GM23338 (cell line): ENCODE data around the gene MLC1. TPM values are rescaled to one million over a fixed set of nuclear protein-coding genes. Genes with fewer than 3 reads are reported as not detected.

Experiments used
- ATAC-seq: fragments of 200-7000 bp; cut with Tn5 transposase; 3 replicates; pipeline ENCODE4 v1.9.1; 2020
- DNase-seq: peaks from one replicate; pipeline ENCODE4 v3.0.0-alpha.2; 2015; ENCODE audit warnings: low spot score
- H2AFZ ChIP-seq: fragments of 200-600 bp; sonication (generic); 2 replicates; pipeline ENCODE4 v1.8.0; 2016; ENCODE audit warnings: antibody characterized with exemption, mild to moderate bottlenecking, moderate library complexity
- H3F3A ChIP-seq: fragments of 200-600 bp; sonication (generic); replicated peaks from 2 replicates; pipeline ENCODE4 v1.8.0; 2017; ENCODE audit warnings: antibody characterized with exemption, mixed run types, low read depth
- H3K27ac ChIP-seq: fragments of 200-600 bp; sonication (generic); 2 replicates; pipeline ENCODE4 v1.6.1; 2016; ENCODE audit warnings: low read depth
- H3K27me3 ChIP-seq: fragments of 200-600 bp; sonication (generic); 2 replicates; pipeline ENCODE4 v1.8.0; 2016; ENCODE audit warnings: mild to moderate bottlenecking, mixed run types, moderate library complexity; ENCODE audit not compliant: insufficient read depth
- H3K36me3 ChIP-seq: fragments of 200-600 bp; sonication (generic); 2 replicates; pipeline ENCODE4 v1.8.0; 2016; ENCODE audit warnings: mild to moderate bottlenecking; ENCODE audit not compliant: insufficient read depth
- H3K4me1 ChIP-seq: fragments of 200-600 bp; sonication (generic); 2 replicates; pipeline ENCODE4 v1.8.0; 2016; ENCODE audit warnings: mild to moderate bottlenecking, moderate library complexity; ENCODE audit not compliant: insufficient read depth
- H3K4me2 ChIP-seq: fragments of 200-600 bp; sonication (generic); 2 replicates; pipeline ENCODE4 v1.7.1; 2017; ENCODE audit warnings: mixed run types
- H3K4me3 ChIP-seq: fragments of 200-600 bp; sonication (generic); 2 replicates; pipeline ENCODE4 v1.6.1; 2016; ENCODE audit warnings: mixed run types
- H3K79me2 ChIP-seq: fragments of 200-600 bp; sonication (generic); replicated peaks from 2 replicates; pipeline ENCODE4 v1.8.0; 2017; ENCODE audit warnings: mild to moderate bottlenecking; ENCODE audit not compliant: insufficient read depth
- H3K9me2 ChIP-seq: fragments of 200-600 bp; sonication (generic); 2 replicates; pipeline ENCODE4 v1.8.0; 2017; ENCODE audit not compliant: insufficient read depth
- H4K20me1 ChIP-seq: fragments of 200-600 bp; sonication (generic); replicated peaks from 2 replicates; pipeline ENCODE4 v1.8.0; 2017; ENCODE audit warnings: mild to moderate bottlenecking; ENCODE audit not compliant: insufficient read depth
- H3K27ac Mint-ChIP-seq: 2 replicates; pipeline ENCODE4 v1.8.0; 2020; ENCODE audit warnings: inconsistent platforms, mild to moderate bottlenecking, moderate library complexity, mixed read lengths
- H3K27me3 Mint-ChIP-seq: 3 replicates; pipeline ENCODE4 v1.8.0; 2022; ENCODE audit warnings: low read depth, mild to moderate bottlenecking, moderate library complexity, mixed read lengths, inconsistent platforms; ENCODE audit not compliant: insufficient read depth, poor library complexity
- H3K36me3 Mint-ChIP-seq: 3 replicates; pipeline ENCODE4 v1.8.0; 2021; ENCODE audit warnings: low read depth, mild to moderate bottlenecking, inconsistent platforms, moderate library complexity, mixed read lengths
- H3K4me1 Mint-ChIP-seq: 3 replicates; pipeline ENCODE4 v1.8.0; 2020; ENCODE audit warnings: mild to moderate bottlenecking, inconsistent platforms, mixed read lengths
- H3K4me3 Mint-ChIP-seq: 3 replicates; pipeline ENCODE4 v1.8.0; 2021; ENCODE audit warnings: moderate library complexity, mild to moderate bottlenecking, inconsistent platforms, mixed read lengths
- H3K9me3 Mint-ChIP-seq: 3 replicates; pipeline ENCODE4 v1.8.0; 2020; ENCODE audit warnings: moderate library complexity, mild to moderate bottlenecking, inconsistent platforms, mixed read lengths
- CREB1 ChIP-seq: fragments of 250-450 bp; sonication (Bioruptor Pico); IDR thresholded peaks from 2 replicates; pipeline ENCODE4 v1.5.0; 2020; ENCODE audit warnings: low read depth, mild to moderate bottlenecking, moderate library complexity
- EZH2 ChIP-seq: fragments of 200-600 bp; sonication (generic); IDR thresholded peaks from one replicate; pipeline ENCODE4 v1.8.0; 2017; ENCODE audit warnings: antibody characterized with exemption, mild to moderate bottlenecking, low read depth; ENCODE audit not compliant: unreplicated experiment
- EZH2phosphoT487 ChIP-seq: fragments of 200-600 bp; sonication (generic); IDR thresholded peaks from one replicate; pipeline ENCODE4 v1.8.1; 2018; ENCODE audit warnings: antibody characterized with exemption; ENCODE audit not compliant: unreplicated experiment
- JUNB ChIP-seq: IDR thresholded peaks from one replicate; pipeline ENCODE4 v1.6.1; 2016; ENCODE audit warnings: antibody characterized with exemption; ENCODE audit not compliant: unreplicated experiment
- NANOG ChIP-seq: IDR thresholded peaks from 2 replicates; pipeline ENCODE4 v1.6.1; 2016; ENCODE audit warnings: antibody characterized with exemption, borderline replicate concordance
- POLR2AphosphoS5 ChIP-seq: IDR thresholded peaks from 2 replicates; pipeline ENCODE4 v1.6.1; 2016; ENCODE audit warnings: antibody characterized with exemption, low read depth
- STAT1 ChIP-seq: IDR thresholded peaks from one replicate; pipeline ENCODE4 v1.6.1; 2016; ENCODE audit warnings: antibody characterized with exemption; ENCODE audit not compliant: unreplicated experiment
- ZNF114 ChIP-seq: fragments of 250-450 bp; sonication (Bioruptor Pico); IDR thresholded peaks from 2 replicates; pipeline ENCODE4 v1.5.0; 2020; ENCODE audit warnings: mild to moderate bottlenecking, moderate library complexity
- ZNF331 ChIP-seq: fragments of 250-450 bp; sonication (Bioruptor Pico); IDR thresholded peaks from 2 replicates; pipeline ENCODE4 v1.5.0; 2020; ENCODE audit warnings: low read depth, mild to moderate bottlenecking, moderate library complexity
- polyA plus RNA-seq: library from polyadenylated mRNA; unstranded; fragments of >200 nt; fragmentation: Nextera tagmentation; extraction: Ambion mirVana; gene quantifications from 2 replicates; pipeline ENCODE4 v1.2.1, GENCODE V29; 2016
- total RNA-seq: library from RNA; depleted of rRNA; stranded (reverse); fragments of >200 nt; shearing (Covaris generic); gene quantifications from 2 replicates; pipeline ENCODE4 v1.2.3, GENCODE V29; 2014
- TF ChIP-seq, protein P1 (sequence below), 2 experiments: fragments of 200-600 bp in 1 of 2; sonication (generic) in 1 of 2; conservative IDR thresholded peaks; 2 replicates each; pipeline versions ENCODE4 v1.5.1 to v1.6.1; 2016 to 2017; ENCODE audit warnings: antibody characterized with exemption in 2 of 2, low read depth in 2 of 2, mild to moderate bottlenecking in 2 of 2, moderate library complexity in 1 of 2
- TF ChIP-seq, protein P2 (sequence below): IDR thresholded peaks from 2 replicates; pipeline ENCODE4 v1.6.1; 2016; ENCODE audit warnings: antibody characterized with exemption
- TF ChIP-seq, protein P3 (sequence below): fragments of 250-450 bp; sonication (Bioruptor Pico); IDR thresholded peaks from 2 replicates; pipeline ENCODE4 v1.5.0; 2020; ENCODE audit warnings: mild to moderate bottlenecking, moderate library complexity
- TF ChIP-seq, protein P4 (sequence below): IDR thresholded peaks from one replicate; pipeline ENCODE4 v1.6.1; 2018; ENCODE audit warnings: antibody characterized with exemption; ENCODE audit not compliant: unreplicated experiment

Gene MLC1
- total and polyA plus RNA-seq, 2 experiments from 2014 or later, result not detected

DNA sequence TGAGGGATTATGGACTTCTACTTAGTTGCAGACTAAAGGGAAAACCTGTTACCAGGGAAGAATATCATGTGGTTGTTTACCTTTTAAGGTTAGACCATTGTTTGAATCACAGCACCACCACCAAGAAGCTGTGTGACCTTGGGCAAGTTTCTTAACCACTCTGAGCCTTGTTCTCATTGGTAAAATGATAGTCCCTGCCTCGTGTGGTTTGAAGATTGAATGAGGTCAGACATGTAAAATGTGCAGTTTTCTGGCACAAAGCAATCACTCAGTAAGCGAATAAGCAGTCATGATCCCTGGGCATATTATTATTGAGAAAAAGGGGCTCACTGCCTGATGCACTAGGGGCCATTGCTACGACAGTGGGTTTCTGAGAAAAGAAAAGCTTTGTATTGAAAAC lies 32.9 kb upstream of the MLC1 start:
- H3K36me3 ChIP-seq, result no peaks in the 10 kb centered on the region
- H3K27me3 ChIP-seq, result no peaks in the 10 kb centered on the region
- H3K4me2 ChIP-seq, result no peak overlapping the region
- Mint-ChIP-seq H3K4me3 (no peak overlapping the region), H3K9me3 (peaks cover 3% of the 10 kb centered on the region; the same call in 1 of the 3 replicates), H3K27ac (no peak overlapping the region), H3K36me3 (no peaks in the 10 kb centered on the region), H3K4me1 (peaks cover 6% of the 10 kb centered on the region; the same call in 2 of the 3 replicates), H3K27me3 (peaks cover 5% of the 10 kb centered on the region)
- H3K9me2 ChIP-seq, result no peaks in the 10 kb centered on the region
- no peaks in the 10 kb centered on the region for H3K4me1 ChIP-seq
- no peak overlapping the region for H2AFZ ChIP-seq
- no peaks in the 10 kb centered on the region for H3F3A ChIP-seq
- TF ChIP-seq CREB1 (CRISPR knock-in tag) (no peak), JUNB (no peak), EZH2 (no peak), NANOG (no peak), EZH2phosphoT487 (no peak), ZNF331 (no peak), STAT1 (no peak), ZNF114 (CRISPR knock-in tag) (no peak), POLR2AphosphoS5 (no peak)
- TF ChIP-seq, protein P1, sequence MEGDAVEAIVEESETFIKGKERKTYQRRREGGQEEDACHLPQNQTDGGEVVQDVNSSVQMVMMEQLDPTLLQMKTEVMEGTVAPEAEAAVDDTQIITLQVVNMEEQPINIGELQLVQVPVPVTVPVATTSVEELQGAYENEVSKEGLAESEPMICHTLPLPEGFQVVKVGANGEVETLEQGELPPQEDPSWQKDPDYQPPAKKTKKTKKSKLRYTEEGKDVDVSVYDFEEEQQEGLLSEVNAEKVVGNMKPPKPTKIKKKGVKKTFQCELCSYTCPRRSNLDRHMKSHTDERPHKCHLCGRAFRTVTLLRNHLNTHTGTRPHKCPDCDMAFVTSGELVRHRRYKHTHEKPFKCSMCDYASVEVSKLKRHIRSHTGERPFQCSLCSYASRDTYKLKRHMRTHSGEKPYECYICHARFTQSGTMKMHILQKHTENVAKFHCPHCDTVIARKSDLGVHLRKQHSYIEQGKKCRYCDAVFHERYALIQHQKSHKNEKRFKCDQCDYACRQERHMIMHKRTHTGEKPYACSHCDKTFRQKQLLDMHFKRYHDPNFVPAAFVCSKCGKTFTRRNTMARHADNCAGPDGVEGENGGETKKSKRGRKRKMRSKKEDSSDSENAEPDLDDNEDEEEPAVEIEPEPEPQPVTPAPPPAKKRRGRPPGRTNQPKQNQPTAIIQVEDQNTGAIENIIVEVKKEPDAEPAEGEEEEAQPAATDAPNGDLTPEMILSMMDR (conservative IDR thresholded peaks at IDR 0.05; ENCODE audit: low read depth in 2 of 2), result no peak
- TF ChIP-seq, protein P2, sequence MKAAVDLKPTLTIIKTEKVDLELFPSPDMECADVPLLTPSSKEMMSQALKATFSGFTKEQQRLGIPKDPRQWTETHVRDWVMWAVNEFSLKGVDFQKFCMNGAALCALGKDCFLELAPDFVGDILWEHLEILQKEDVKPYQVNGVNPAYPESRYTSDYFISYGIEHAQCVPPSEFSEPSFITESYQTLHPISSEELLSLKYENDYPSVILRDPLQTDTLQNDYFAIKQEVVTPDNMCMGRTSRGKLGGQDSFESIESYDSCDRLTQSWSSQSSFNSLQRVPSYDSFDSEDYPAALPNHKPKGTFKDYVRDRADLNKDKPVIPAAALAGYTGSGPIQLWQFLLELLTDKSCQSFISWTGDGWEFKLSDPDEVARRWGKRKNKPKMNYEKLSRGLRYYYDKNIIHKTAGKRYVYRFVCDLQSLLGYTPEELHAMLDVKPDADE, result no peak
- TF ChIP-seq, protein P3, sequence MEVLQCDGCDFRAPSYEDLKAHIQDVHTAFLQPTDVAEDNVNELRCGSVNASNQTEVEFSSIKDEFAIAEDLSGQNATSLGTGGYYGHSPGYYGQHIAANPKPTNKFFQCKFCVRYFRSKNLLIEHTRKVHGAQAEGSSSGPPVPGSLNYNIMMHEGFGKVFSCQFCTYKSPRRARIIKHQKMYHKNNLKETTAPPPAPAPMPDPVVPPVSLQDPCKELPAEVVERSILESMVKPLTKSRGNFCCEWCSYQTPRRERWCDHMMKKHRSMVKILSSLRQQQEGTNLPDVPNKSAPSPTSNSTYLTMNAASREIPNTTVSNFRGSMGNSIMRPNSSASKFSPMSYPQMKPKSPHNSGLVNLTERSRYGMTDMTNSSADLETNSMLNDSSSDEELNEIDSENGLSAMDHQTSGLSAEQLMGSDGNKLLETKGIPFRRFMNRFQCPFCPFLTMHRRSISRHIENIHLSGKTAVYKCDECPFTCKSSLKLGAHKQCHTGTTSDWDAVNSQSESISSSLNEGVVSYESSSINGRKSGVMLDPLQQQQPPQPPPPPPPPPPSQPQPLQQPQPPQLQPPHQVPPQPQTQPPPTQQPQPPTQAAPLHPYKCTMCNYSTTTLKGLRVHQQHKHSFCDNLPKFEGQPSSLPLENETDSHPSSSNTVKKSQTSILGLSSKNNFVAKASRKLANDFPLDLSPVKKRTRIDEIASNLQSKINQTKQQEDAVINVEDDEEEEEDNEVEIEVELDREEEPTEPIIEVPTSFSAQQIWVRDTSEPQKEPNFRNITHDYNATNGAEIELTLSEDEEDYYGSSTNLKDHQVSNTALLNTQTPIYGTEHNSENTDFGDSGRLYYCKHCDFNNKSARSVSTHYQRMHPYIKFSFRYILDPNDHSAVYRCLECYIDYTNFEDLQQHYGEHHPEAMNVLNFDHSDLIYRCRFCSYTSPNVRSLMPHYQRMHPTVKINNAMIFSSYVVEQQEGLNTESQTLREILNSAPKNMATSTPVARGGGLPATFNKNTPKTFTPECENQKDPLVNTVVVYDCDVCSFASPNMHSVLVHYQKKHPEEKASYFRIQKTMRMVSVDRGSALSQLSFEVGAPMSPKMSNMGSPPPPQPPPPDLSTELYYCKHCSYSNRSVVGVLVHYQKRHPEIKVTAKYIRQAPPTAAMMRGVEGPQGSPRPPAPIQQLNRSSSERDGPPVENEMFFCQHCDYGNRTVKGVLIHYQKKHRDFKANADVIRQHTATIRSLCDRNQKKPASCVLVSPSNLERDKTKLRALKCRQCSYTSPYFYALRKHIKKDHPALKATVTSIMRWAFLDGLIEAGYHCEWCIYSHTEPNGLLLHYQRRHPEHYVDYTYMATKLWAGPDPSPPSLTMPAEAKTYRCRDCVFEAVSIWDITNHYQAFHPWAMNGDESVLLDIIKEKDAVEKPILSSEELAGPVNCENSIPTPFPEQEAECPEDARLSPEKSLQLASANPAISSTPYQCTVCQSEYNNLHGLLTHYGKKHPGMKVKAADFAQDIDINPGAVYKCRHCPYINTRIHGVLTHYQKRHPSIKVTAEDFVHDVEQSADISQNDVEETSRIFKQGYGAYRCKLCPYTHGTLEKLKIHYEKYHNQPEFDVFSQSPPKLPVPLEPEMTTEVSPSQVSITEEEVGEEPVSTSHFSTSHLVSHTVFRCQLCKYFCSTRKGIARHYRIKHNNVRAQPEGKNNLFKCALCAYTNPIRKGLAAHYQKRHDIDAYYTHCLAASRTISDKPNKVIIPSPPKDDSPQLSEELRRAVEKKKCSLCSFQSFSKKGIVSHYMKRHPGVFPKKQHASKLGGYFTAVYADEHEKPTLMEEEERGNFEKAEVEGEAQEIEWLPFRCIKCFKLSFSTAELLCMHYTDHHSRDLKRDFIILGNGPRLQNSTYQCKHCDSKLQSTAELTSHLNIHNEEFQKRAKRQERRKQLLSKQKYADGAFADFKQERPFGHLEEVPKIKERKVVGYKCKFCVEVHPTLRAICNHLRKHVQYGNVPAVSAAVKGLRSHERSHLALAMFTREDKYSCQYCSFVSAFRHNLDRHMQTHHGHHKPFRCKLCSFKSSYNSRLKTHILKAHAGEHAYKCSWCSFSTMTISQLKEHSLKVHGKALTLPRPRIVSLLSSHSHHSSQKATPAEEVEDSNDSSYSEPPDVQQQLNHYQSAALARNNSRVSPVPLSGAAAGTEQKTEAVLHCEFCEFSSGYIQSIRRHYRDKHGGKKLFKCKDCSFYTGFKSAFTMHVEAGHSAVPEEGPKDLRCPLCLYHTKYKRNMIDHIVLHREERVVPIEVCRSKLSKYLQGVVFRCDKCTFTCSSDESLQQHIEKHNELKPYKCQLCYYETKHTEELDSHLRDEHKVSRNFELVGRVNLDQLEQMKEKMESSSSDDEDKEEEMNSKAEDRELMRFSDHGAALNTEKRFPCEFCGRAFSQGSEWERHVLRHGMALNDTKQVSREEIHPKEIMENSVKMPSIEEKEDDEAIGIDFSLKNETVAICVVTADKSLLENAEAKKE (CRISPR knock-in tag), result no peak
- TF ChIP-seq, protein P4, sequence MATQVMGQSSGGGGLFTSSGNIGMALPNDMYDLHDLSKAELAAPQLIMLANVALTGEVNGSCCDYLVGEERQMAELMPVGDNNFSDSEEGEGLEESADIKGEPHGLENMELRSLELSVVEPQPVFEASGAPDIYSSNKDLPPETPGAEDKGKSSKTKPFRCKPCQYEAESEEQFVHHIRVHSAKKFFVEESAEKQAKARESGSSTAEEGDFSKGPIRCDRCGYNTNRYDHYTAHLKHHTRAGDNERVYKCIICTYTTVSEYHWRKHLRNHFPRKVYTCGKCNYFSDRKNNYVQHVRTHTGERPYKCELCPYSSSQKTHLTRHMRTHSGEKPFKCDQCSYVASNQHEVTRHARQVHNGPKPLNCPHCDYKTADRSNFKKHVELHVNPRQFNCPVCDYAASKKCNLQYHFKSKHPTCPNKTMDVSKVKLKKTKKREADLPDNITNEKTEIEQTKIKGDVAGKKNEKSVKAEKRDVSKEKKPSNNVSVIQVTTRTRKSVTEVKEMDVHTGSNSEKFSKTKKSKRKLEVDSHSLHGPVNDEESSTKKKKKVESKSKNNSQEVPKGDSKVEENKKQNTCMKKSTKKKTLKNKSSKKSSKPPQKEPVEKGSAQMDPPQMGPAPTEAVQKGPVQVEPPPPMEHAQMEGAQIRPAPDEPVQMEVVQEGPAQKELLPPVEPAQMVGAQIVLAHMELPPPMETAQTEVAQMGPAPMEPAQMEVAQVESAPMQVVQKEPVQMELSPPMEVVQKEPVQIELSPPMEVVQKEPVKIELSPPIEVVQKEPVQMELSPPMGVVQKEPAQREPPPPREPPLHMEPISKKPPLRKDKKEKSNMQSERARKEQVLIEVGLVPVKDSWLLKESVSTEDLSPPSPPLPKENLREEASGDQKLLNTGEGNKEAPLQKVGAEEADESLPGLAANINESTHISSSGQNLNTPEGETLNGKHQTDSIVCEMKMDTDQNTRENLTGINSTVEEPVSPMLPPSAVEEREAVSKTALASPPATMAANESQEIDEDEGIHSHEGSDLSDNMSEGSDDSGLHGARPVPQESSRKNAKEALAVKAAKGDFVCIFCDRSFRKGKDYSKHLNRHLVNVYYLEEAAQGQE, result no peak
- no peak for DNase-seq
- no peaks in the 10 kb centered on the region for H3K79me2 ChIP-seq
- H3K4me3 ChIP-seq, result no peak overlapping the region
- no peak overlapping the region for H3K27ac ChIP-seq
- no peaks in the 10 kb centered on the region for H4K20me1 ChIP-seq
- no peak for ATAC-seq
